ENCODE results near the gene MED12.

MED12 gene

DNA sequence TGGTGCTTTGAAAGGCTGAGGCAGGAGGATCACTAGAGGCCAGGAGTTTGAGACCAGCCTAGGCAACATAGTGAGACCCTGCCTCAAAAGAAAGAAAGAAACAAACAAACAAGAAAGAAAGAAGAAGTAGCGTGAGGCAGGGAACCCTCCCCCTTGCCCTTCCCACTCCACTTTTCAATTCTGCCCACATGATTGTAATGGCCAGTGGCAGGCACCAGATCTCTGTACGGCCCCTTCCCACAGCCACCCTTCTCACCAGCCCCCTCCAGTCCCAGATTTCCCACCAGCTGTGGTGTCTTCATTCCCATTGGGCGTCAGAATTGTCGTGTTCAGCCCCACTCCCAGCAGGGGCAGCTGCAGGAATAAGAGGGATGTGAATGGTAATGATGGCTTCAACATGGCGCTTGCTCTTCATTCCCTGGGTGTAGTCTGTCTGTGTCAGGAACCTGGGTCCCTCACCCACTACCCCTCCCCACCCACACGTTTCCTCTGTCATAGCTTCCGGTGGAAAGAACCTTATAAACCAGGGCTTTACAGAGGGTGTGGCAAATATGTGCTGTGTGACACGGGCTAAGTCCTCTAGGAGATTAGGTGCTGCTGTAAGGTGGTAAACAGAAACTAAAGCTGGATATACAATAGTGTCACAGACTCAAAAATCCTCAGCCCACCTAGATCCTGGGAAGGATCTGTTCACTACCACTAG is 7.1 kb upstream of the MED12 start, which contains the start of gene IL2RG:
TSS of gene IL2RG (minus strand) at position 437 of the 703 bp plus-strand sequence. CDS start at position 399, 38 bp downstream.
- H3K4me3 ChIP-seq (ENCODE audit: low read depth, low read length): no peak within 1 kb of the TSS
- H3K4me1 ChIP-seq: no peaks in the 10 kb centered on the region
- no peak within 1 kb of the TSS for H3K27ac ChIP-seq
- H2AFZ ChIP-seq: no peak within 1 kb of the TSS
- no peaks in the 10 kb centered on the region for H3K27me3 ChIP-seq (ENCODE audit: control insufficient read depth, insufficient read depth, low read length)
- no peak within 1 kb of the TSS for H3K4me2 ChIP-seq (ENCODE audit: low read length)
- no peaks in the 10 kb centered on the region for H3K79me2 ChIP-seq
- H3K9me3 ChIP-seq (ENCODE audit: control insufficient read depth, low read length): no peaks in the 10 kb centered on the region
- TF ChIP-seq, protein P1, sequence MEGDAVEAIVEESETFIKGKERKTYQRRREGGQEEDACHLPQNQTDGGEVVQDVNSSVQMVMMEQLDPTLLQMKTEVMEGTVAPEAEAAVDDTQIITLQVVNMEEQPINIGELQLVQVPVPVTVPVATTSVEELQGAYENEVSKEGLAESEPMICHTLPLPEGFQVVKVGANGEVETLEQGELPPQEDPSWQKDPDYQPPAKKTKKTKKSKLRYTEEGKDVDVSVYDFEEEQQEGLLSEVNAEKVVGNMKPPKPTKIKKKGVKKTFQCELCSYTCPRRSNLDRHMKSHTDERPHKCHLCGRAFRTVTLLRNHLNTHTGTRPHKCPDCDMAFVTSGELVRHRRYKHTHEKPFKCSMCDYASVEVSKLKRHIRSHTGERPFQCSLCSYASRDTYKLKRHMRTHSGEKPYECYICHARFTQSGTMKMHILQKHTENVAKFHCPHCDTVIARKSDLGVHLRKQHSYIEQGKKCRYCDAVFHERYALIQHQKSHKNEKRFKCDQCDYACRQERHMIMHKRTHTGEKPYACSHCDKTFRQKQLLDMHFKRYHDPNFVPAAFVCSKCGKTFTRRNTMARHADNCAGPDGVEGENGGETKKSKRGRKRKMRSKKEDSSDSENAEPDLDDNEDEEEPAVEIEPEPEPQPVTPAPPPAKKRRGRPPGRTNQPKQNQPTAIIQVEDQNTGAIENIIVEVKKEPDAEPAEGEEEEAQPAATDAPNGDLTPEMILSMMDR (IDR thresholded peaks at IDR 0.05): no peak
- no peaks in the 10 kb centered on the region for H3K36me3 ChIP-seq (ENCODE audit: control insufficient read depth, insufficient read depth, low read length)
- no peak within 1 kb of the TSS for H3K9ac ChIP-seq

DNA sequence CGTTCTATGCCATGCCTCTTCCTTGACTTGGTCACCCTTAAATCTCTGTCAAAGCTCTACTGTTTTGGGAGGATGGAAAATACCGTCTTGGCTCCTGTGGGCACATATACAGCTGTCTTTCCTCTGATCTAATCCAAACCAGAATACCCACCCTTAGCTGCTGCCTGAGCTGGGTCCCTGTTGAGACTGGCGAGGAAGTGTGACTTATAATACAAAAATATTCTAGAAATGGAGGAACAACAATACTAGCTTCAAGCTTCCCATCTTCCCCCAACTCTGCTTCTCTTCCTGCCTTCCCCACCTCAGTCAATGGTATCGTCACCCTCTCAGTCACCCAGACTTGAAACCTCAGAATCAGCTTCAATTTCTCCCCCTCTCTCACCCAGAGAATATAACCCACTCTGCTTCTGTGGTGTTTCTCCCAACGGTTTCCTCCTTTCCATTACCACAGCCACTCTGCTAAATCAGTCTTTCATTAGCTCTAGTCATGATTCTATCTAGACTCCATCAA is 6.4 kb upstream of the MED12 start:
- H3K9me3 ChIP-seq (ENCODE audit: control insufficient read depth, low read length): no peaks in the 10 kb centered on the region
- no peak overlapping the region for H3K9ac ChIP-seq
- no peak overlapping the region for H3K4me2 ChIP-seq (ENCODE audit: low read length)
- H2AFZ ChIP-seq: no peak overlapping the region
- H3K27me3 ChIP-seq (ENCODE audit: control insufficient read depth, insufficient read depth, low read length): no peaks in the 10 kb centered on the region
- H3K4me3 ChIP-seq (ENCODE audit: low read depth, low read length): no peak overlapping the region
- no peaks in the 10 kb centered on the region for H3K36me3 ChIP-seq (ENCODE audit: control insufficient read depth, insufficient read depth, low read length)
- H3K4me1 ChIP-seq: no peaks in the 10 kb centered on the region
- TF ChIP-seq, protein P1 (IDR thresholded peaks at IDR 0.05): no peak
- no peaks in the 10 kb centered on the region for H3K79me2 ChIP-seq
- no peak overlapping the region for H3K27ac ChIP-seq

DNA sequence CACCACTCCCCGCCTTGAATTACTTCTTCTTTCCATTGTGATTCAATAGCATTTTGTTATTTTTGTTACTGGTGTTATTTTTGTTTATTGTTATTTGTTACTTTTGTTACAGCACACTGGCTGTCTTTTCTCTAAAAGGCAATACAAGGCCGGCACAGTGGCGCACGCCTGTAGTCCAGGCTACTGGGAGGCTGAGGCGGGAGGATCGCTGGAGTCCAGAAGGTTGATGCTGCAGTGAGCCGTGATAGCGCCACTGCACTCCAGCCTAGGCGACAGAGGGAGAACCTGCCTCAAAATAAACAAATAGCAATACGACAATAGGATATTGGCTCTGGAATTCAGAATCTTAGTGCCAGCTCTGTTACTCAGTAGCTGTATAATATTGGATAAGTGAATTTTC is 1.0 kb upstream of the MED12 start:
- H3K4me3 ChIP-seq (ENCODE audit: low read depth, low read length): no peak overlapping the region
- no peaks in the 10 kb centered on the region for H3K36me3 ChIP-seq (ENCODE audit: control insufficient read depth, insufficient read depth, low read length)
- no peaks in the 10 kb centered on the region for H3K9me3 ChIP-seq (ENCODE audit: control insufficient read depth, low read length)
- no peak overlapping the region for H3K9ac ChIP-seq
- no peak overlapping the region for H2AFZ ChIP-seq
- TF ChIP-seq, protein P1 (IDR thresholded peaks at IDR 0.05): no peak
- H3K27ac ChIP-seq: no peak overlapping the region
- no peaks in the 10 kb centered on the region for H3K4me1 ChIP-seq
- no peaks in the 10 kb centered on the region for H3K79me2 ChIP-seq
- no peaks in the 10 kb centered on the region for H3K27me3 ChIP-seq (ENCODE audit: control insufficient read depth, insufficient read depth, low read length)
- no peak overlapping the region for H3K4me2 ChIP-seq (ENCODE audit: low read length)

DNA sequence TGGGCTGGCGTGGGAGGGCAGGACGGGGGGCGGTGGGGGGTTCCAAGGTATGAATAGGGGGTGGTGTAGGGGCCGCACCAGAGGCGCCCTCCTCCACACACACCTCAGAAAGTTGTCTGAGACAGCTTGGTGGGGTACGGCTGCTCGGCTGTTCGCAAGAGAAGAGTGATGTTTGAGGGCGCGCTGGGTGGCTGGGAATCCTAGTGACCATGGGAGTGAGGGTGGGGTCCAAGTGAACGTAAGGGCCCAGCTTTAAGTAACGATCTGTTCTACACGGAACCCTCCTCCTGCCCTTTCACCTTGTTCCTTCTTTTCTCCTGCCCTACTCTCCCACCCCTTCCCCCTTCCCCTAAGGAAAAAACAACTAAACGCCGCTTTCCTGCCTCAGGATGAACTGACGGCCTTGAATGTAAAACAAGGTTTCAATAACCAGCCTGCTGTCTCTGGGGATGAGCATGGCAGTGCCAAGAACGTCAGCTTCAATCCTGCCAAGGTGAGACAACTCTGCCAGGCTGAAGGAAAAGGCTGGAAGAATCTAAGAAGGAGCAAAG is 664 bp downstream of the MED12 start:
- Histone ChIP-seq H3K4me2 (ENCODE audit: low read length) (peak overlapping the region; percentile 66), H3K79me2 (no peaks in the 10 kb centered on the region), H2AFZ (peak overlapping the region; percentile 91), H3K36me3 (ENCODE audit: control insufficient read depth, insufficient read depth, low read length) (no peaks in the 10 kb centered on the region), H3K9me3 (ENCODE audit: control insufficient read depth, low read length) (no peaks in the 10 kb centered on the region), H3K9ac (peak overlapping the region; percentile 95), H3K27ac (peak overlapping the region; percentile 80), H3K4me3 (ENCODE audit: low read depth, low read length) (peak overlapping the region; percentile 76), H3K27me3 (ENCODE audit: control insufficient read depth, insufficient read depth, low read length) (no peaks in the 10 kb centered on the region), H3K4me1 (no peaks in the 10 kb centered on the region)
- TF ChIP-seq, protein P1 (IDR thresholded peaks at IDR 0.05): no peak
